ENCODE results near the gene C6orf141.

The C6orf141 gene

DNA sequence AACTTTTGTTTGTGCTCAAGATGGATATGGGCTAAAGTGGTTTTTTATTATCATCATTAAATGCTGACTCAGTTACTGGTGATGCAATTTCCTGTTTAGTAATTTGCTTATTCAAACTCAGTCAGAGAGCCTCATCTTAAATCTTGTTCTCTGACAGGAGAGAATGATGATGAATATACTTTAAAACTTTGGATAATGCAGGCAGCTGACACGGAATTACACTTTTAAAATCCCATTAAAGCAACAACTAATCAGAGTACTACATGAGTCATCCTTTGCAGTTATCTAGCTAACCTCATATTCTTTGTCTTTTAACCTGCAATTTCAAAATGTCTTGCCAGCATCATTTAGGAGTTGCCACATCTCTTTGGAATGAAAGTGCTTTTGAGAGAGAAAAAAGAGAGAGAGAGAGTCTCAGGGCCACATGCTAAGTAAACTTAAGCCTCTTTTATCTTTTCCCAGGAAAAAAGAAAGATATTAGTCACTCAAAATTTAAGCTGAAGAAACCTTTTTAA lies 9.2 kb upstream of the C6orf141 start:
- H3K36me3 ChIP-seq (replicated peaks) = no peaks in the 10 kb centered on the region
- in situ Hi-C loops (cut with HindIII; ENCODE audit: low pct_ligation_motif_present, low sequenced_read_pairs) = no loop called here
- TF ChIP-seq, protein P1, sequence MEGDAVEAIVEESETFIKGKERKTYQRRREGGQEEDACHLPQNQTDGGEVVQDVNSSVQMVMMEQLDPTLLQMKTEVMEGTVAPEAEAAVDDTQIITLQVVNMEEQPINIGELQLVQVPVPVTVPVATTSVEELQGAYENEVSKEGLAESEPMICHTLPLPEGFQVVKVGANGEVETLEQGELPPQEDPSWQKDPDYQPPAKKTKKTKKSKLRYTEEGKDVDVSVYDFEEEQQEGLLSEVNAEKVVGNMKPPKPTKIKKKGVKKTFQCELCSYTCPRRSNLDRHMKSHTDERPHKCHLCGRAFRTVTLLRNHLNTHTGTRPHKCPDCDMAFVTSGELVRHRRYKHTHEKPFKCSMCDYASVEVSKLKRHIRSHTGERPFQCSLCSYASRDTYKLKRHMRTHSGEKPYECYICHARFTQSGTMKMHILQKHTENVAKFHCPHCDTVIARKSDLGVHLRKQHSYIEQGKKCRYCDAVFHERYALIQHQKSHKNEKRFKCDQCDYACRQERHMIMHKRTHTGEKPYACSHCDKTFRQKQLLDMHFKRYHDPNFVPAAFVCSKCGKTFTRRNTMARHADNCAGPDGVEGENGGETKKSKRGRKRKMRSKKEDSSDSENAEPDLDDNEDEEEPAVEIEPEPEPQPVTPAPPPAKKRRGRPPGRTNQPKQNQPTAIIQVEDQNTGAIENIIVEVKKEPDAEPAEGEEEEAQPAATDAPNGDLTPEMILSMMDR (IDR thresholded peaks at IDR 0.05; ENCODE audit: low read depth, low read length, missing control alignments) = no peak
- H3K27me3 ChIP-seq (replicated peaks) = no peaks in the 10 kb centered on the region
- DNase-seq = no peak
- no peak overlapping the region for H3K4me3 ChIP-seq (ENCODE audit: low read depth, low read length)
- H3K27ac ChIP-seq = peak overlapping the region; percentile 44

DNA sequence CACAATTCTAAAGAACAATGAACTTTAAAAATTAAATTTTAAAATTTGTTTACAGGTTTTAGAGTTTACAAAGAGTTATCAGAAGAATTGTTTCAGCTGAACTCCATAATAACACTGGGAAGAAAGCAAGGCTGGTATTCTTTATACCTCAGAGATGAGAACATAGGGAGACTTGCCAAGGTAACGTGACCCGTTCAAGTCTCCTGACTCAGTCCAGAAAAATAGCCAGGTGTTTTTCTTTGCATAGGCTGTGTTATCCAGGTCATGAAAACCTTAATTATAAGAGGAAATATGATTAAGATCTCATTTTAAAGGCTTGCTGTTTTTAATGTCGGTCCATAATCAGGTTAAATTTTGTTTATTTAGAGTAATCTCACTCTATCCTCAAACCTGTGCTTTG lies 8.5 kb upstream of the C6orf141 start:
- Histone ChIP-seq H3K4me3 (ENCODE audit: low read depth, low read length) (no peak overlapping the region), H3K36me3 (replicated peaks) (no peaks in the 10 kb centered on the region), H3K27me3 (replicated peaks) (no peaks in the 10 kb centered on the region), H3K27ac (peak overlapping the region; percentile 44)
- no peak for DNase-seq
- in situ Hi-C loops (cut with HindIII; ENCODE audit: low pct_ligation_motif_present, low sequenced_read_pairs) = no loop called here
- TF ChIP-seq, protein P1 (IDR thresholded peaks at IDR 0.05; ENCODE audit: low read depth, low read length, missing control alignments) = no peak

DNA sequence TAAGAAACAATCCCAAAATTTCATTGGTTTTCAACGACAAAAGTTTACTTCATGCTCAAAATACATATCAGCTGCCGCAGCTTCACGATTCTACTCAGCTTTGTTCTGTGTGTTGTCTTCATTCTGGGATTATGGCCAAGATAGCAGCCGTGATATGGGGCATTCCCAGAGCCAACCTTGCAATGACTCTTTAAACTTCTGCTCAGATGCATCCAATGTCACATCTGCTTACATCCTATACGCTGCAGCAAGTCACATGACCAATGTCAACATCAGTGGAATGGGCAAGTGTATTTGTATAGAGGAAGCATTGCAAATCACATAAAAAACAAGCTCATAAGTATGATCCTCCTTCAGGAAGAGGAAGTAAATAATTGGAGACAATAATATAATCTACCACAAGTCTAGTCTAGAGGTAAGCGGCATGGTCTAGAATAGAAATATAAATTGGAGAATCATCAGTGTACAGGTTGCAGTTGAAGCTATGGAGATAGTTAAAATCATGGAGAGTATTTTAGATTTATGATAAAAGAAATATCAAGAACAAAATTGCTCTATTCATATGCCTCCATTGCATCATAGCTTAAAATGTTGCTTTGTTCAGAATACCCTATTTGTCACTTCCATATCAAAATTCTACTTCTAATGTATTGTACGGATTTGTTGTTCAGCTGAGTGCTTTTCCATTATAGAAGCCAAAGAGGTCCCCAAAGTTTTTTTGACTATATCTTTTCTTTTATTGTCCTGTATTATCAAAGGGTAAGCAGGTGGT lies 7.2 kb upstream of the C6orf141 start:
- Histone ChIP-seq H3K27ac (no peak overlapping the region), H3K4me3 (ENCODE audit: low read depth, low read length) (no peak overlapping the region), H3K36me3 (replicated peaks) (no peaks in the 10 kb centered on the region), H3K27me3 (replicated peaks) (no peaks in the 10 kb centered on the region)
- DNase-seq = no peak
- in situ Hi-C loops (cut with HindIII; ENCODE audit: low pct_ligation_motif_present, low sequenced_read_pairs) = no loop called here
- TF ChIP-seq, protein P1 (IDR thresholded peaks at IDR 0.05; ENCODE audit: low read depth, low read length, missing control alignments) = no peak

DNA sequence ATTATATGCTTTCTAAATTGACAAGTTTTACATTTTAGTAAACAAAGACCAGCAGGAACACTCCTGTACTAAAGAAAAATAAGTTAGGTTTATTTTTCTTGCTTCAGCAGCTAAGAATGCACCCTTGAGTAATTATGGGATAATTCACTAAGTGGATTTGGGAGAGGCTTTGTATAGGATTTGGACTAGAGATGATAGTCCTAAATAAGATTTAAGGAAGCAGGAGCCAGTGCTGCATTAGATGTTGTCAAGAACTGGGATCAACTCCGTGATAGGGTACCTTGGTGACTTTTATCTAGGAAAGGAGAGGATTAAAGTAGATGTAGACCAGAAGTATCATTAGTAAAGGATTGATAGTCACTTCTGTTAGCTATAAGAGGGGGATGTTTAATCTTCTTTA lies 4.1 kb upstream of the C6orf141 start:
- H3K36me3 ChIP-seq (replicated peaks) = no peaks in the 10 kb centered on the region
- TF ChIP-seq, protein P1 (IDR thresholded peaks at IDR 0.05; ENCODE audit: low read depth, low read length, missing control alignments) = no peak
- no peak overlapping the region for H3K27ac ChIP-seq
- H3K27me3 ChIP-seq (replicated peaks) = peaks cover 13% of the 10 kb centered on the region
- DNase-seq = no peak
- in situ Hi-C loops (cut with HindIII; ENCODE audit: low pct_ligation_motif_present, low sequenced_read_pairs) = no loop called here
- H3K4me3 ChIP-seq (ENCODE audit: low read depth, low read length) = no peak overlapping the region

DNA sequence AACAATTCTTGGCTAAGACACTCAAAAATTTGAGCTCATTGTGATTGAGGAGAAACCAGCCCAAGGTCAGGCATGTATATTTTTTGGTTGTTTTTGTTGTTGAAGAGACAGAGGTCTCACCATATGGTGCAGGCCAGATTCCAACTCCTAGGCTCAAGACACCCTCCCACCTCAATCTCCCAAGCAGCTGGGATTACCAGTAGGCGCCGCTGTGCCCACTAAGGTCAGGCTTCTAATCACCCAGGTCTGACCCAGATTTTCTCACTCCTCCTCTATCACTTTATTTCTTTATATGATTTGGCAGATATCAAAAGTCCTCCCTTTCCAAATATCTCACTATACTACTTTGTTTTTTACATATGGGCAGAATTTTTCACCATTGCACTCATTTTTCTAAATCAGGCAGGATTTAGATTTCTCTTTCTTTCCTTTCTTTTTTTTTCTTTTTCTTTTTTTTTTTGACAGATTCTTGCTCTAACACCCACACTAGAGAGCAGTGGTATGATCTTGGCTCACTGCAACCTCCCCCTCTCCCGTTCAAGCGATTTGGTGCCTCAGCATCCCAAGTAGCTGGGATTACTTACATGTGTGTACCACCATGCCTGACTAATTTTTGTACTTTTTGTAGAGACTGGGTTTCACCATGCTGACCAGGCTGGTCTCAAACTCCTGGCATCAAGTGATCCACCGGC lies 1.7 kb upstream of the C6orf141 start:
- H3K27ac ChIP-seq = no peak overlapping the region
- no peaks in the 10 kb centered on the region for H3K36me3 ChIP-seq (replicated peaks)
- DNase-seq = no peak
- in situ Hi-C loops (cut with HindIII; ENCODE audit: low pct_ligation_motif_present, low sequenced_read_pairs) = no loop called here
- TF ChIP-seq, protein P1 (IDR thresholded peaks at IDR 0.05; ENCODE audit: low read depth, low read length, missing control alignments) = no peak
- H3K27me3 ChIP-seq (replicated peaks) = peaks cover 16% of the 10 kb centered on the region
- no peak overlapping the region for H3K4me3 ChIP-seq (ENCODE audit: low read depth, low read length)
